NCI-H2227 treated with DMSO at 0.1 percent for 48 hours (cell line): ENCODE measurements around the gene KCNMA1.

Experiments
- DNase-seq: peaks from one replicate; lab custom pipeline; 2025; lab: John Stamatoyannopoulos, UW

The KCNMA1 gene

DNA sequence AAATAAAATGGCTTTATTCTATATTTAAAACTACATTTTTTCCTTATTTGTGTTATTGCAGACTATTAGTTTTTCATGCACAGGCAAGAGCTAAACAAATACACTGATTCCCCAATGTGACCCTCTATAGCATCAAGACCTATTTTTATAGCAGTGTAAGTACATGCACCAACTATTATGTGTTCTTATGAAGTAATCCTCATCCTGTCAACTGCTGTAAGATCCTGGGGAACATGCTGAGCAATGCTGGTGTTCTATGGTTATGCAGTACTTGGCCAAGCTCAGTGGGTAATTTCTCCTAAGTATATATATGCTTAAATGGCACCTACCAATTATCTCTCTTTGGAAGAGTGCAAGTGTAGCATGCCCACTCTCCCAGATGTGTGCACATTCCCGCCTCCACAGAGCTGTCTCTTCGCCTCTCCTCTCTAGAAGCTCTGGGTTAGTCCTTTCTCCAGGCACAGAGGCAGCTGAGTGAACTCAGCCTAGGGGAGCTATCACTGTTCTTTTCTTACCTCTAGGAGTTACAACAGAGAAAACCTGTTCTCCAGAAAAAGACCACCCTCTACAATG lies 428.8 kb downstream of the KCNMA1 start:
- peak; percentile 90 for DNase-seq

DNA sequence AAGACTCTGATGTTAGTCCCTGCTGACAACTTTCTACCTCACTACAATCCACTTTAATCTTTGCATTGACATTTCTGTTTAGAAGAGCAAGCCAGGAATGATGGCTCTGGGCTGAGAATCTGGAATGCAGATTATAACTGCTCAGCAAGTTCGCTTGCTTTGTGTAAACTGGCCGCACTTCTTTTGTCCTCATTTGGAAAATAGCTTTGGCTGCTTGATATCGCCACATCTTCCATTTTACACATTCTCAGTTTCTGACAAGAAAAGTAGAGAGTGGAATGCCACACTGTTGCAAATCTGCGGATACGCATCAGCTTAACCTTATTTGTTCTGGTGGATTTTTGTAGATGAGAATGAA lies 429.8 kb downstream of the KCNMA1 start:
- DNase-seq = no peak

- DNase-seq = no peak
Observed at GRCh38 chr10:77207182-77207827, 430.3 kb downstream of the KCNMA1 start.

GRCh38 chr10:77205135-77205534 lies 432.5 kb downstream of the KCNMA1 start:
- no peak for DNase-seq

- DNase-seq = no peak
Observed at GRCh38 chr10:77204171-77204570, 433.4 kb downstream of the KCNMA1 start.

DNA sequence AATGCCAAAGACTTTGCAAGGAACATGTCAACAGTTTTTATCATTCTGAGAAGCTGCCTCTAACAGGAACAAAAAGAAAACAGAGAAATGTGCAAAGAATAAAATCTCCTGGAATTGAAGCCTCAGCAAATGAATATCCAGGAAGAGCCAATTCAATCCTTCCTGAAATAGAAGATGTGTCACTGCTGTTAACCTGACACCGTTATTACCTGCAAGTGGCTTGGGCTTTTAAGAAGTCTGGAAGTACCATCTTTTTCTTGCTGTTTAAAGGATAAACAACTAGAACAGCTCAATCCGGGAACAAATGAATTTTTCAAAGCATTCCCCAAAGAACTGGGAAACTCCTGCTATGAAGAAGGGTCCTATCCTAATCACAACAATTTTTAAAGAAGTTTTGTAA lies 434.8 kb downstream of the KCNMA1 start:
- DNase-seq = no peak

- DNase-seq = peak; percentile 21
Observed at GRCh38 chr10:77201135-77202106, 436.2 kb downstream of the KCNMA1 start.

DNA sequence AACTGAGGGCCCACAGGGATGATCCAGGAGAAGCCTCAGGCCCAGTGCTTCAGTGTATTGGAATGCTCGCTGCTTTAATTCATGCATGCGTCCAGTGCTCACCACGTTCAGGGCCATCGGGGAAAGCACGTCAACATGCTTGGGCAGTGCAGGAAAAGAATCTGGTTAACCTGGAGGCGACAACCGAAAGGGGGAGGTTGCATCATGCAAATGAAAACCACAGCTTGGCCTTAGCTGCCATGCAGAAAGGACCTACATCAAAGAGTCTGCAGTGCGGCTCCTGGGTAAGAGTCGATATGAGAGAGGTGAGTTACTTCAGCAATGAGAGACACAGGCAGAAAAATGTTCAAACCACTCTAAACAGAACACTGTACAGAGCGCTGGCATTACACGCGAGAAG lies 440.1 kb downstream of the KCNMA1 start:
- no peak for DNase-seq

DNA sequence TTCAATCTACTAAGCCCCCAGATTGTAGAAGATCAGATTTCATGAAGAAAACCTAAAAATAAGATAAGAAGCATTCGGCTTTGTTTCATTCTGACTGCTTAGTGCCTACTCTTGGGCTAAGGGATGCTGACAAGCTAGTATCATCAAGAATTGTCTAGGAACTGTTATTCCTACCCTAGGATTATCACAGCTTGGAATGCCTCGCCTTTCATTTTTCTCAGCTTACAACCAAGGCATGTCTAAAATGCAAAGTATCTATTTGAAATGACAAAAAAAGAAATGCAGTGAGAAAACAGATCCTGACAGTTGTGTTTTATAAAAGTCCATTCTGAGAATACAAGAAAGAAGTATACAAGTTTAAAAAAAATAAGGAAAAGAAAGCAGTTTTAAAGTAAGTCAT lies 441.0 kb downstream of the KCNMA1 start:
- no peak for DNase-seq

GRCh38 chr10:77195101-77195500 lies 442.5 kb downstream of the KCNMA1 start:
- no peak for DNase-seq

DNA sequence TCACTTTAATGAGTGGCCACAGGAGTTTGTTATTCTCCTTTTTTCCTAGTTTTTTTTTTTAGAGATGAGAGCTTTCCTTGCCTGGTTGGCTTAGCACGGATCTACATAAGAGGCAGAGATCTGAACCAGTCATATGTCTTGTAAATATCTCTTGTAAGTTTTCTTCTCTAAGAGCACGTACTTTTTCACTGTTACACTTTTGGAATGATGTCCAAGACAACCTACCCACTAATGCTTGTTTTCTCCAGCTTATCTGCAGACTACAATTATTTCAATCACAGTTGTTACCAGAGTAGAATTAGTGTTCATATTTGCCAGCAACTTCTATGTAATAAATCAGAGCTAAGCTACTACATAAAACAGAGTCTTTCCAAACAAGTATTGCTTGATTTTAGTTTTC lies 444.6 kb downstream of the KCNMA1 start:
- DNase-seq = no peak

GRCh38 chr10:77192402-77192801 lies 445.2 kb downstream of the KCNMA1 start:
- DNase-seq = no peak

GRCh38 chr10:77191324-77192049 lies 446.1 kb downstream of the KCNMA1 start:
- DNase-seq = no peak

DNA sequence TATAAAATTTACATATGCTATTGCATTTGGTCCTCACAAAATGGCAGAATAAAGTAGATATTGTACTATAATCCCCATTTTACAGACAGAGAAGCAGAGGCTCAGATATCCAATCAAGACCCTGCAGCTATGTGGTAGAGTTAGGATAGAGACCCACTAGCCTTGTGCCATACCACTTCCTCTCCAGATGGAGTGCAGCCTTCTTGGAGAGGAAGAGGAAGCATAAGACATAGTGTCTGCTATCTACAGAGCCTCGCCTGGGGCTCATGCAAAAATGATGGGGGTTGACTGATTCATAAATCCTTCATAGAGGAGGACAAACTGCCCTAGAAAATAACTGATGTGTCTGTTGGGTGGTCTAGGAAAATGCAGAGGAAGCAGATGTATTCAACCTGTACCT lies 447.3 kb downstream of the KCNMA1 start:
- no peak for DNase-seq

GRCh38 chr10:77189520-77189919 lies 448.1 kb downstream of the KCNMA1 start:
- peak; percentile 60 for DNase-seq

DNA sequence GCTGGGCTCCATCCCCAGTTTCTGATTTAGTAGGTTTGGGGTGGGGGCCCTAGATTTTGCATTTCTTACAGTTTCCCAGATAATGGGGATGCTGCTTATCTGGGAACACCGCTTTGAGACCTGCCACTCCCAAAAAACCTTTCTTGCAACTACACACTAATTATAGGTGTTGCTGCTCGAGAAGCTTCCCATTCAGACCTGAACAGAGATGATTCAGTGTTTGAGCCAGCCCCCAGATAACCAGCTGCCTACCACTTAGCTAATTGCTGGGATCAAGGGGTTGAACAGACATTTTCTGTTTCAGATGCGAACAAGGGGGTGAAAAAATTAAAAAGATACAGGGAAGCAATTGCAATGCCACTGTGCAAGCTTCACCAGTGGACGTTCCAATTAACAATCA lies 448.5 kb downstream of the KCNMA1 start:
- DNase-seq = peak; percentile 66

- DNase-seq = no peak
Observed at GRCh38 chr10:77188521-77188920, 449.1 kb downstream of the KCNMA1 start.

- no peak for DNase-seq
Observed at GRCh38 chr10:77188000-77188395, 449.6 kb downstream of the KCNMA1 start.

GRCh38 chr10:77187376-77187999 lies 450.1 kb downstream of the KCNMA1 start:
- no peak for DNase-seq

DNA sequence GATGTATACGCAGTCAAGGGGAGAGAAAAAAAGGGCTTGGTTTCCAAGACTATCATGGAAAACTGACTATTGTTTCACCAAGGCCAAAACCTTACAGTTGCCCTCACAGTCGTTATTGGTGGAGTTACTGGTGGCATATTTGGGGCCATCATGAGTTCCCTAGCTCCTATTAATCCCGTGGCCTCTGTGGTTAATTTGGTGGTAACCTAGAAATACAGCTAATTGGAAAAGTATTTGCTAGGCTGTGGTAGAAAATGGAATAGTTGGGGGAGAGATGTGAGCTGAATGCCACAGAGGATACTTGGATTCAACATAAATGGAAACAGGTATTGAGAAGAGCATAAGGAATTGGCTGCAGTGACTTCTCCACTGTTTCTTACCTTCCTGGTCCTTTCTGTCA lies 450.7 kb downstream of the KCNMA1 start:
- no peak for DNase-seq

DNA sequence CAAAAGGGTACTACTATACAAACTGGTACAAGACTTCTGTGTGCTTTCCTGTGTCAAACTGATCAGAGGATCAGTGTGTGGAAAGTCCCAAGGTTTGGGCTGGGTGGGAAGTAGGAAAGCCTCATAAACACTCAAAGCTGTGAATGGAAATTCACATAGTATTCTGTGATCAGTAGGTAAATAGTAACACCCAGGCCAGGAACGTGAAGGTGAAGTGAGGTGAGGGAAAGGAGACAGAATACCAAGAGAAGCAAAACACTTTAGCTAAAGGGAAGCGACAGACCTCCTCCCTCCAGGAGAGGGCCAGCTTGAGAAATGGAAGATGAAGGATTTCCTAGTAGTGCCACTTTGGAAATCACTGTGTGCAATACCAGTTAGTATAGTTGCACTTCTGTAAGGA lies 451.9 kb downstream of the KCNMA1 start:
- DNase-seq = no peak

DNA sequence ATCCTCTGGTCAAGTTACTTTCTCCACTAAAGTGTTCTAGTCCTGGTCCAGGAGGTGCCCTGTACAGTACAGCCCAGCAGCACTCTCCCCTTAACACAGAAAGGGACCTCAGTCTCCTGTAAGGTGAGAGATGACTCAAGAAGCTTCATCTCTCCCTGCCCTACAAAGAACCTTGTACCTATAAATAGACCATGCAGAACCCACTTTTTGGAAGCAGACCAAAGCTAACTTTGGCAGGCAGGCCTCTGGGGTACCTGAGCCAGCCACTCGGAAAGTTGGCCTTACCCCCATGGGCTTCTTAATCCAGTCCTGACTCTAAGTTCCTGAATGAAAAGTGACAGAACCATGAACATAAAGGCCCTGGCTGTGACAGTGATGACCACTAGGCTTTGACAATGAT lies 454.8 kb downstream of the KCNMA1 start:
- DNase-seq = no peak
